ENCODE results near the gene TOB1. TPM values are rescaled to one million over a fixed set of nuclear protein-coding genes. Genes with fewer than 3 reads are reported as not detected.

TOB1 gene
- total and polyA plus RNA-seq, 9 of the 15 experiments (the other 6 are each of a cell fraction or from before 2014, with no cell fraction given), result 4.8 to 63.7 (median 13.2) TPM

DNA sequence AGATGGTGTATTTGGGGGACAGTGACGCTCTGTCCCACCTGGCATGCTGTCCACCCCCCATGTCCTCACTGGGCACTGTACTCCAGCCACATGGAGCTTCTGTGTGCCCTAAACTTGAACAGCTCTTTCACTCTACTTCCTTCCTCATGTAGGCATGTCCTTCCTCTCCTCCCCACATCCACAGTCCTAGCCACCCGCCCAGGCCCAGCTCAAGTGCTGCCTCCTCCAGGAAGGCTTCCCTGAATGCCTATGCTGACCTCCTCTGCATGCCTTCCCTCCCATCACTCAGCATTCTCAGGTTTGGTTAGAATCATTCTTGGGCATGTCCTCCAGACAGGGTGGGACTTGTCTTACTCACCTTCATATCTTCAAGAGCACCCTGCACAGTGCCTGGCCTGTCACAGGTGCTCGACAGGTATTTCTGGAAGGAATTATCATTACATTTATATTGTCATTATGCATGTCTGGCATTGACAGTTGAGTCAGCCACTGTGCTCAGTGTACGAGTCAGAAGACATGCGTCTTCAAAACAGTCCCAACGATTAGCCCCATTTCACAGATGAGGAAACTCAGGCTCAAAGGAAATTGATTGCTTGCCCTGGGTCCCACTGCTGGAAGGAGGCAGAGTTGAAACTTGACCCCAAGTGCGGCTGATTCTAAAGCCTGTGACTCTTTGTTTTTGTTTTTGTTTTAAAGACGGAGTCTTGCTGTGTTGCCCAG lies 42.1 kb upstream of the TOB1 start (continued):
- TF ChIP-seq, protein P1, sequence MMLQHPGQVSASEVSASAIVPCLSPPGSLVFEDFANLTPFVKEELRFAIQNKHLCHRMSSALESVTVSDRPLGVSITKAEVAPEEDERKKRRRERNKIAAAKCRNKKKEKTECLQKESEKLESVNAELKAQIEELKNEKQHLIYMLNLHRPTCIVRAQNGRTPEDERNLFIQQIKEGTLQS (IDR thresholded peaks at IDR 0.05), result no peak
- TF ChIP-seq, protein P1 (CRISPR knock-in tag; conservative IDR thresholded peaks at IDR 0.05), result no peak
- TF ChIP-seq ZNF449 (CRISPR knock-in tag; IDR thresholded peaks at IDR 0.05) (no peak), KLF13 (tag; IDR thresholded peaks at IDR 0.05; ENCODE audit: borderline replicate concordance, low read depth) (no peak), CBX1 (IDR thresholded peaks at IDR 0.05; ENCODE audit: low read depth) (0 out of 2 replicates have a peak, but pooled peaks have one; percentile 9), EHMT2 (IDR thresholded peaks at IDR 0.05) (no peak), SMARCA5 (IDR thresholded peaks at IDR 0.05) (peak; percentile 15; the same call in 1 of the 2 replicates), KDM1A (IDR thresholded peaks at IDR 0.05) (peak in 1 of 2 experiments; percentile 32; a peak in 1 of 4 replicates), SRSF3 (IDR thresholded peaks at IDR 0.05; ENCODE audit: insufficient read depth, low read length) (no peak), TBP (optimal IDR thresholded peaks at IDR 0.05; ENCODE audit: low read depth, low read length) (no peak), FOXM1 (IDR thresholded peaks at IDR 0.05; ENCODE audit: low read depth) (no peak), FOXM1 (CRISPR knock-in tag; IDR thresholded peaks at IDR 0.05; ENCODE audit: low read depth) (no peak), ADNP (tag; IDR thresholded peaks at IDR 0.05) (peak; percentile 28; the same call in 1 of the 2 replicates), CBX5 (IDR thresholded peaks at IDR 0.05; ENCODE audit: borderline replicate concordance, low read depth) (no peak), REST (IDR thresholded peaks at IDR 0.05; ENCODE audit: borderline replicate concordance) (no peak), REST (CRISPR knock-in tag; IDR thresholded peaks at IDR 0.05; ENCODE audit: low read depth) (no peak)
- TF ChIP-seq, protein P2, sequence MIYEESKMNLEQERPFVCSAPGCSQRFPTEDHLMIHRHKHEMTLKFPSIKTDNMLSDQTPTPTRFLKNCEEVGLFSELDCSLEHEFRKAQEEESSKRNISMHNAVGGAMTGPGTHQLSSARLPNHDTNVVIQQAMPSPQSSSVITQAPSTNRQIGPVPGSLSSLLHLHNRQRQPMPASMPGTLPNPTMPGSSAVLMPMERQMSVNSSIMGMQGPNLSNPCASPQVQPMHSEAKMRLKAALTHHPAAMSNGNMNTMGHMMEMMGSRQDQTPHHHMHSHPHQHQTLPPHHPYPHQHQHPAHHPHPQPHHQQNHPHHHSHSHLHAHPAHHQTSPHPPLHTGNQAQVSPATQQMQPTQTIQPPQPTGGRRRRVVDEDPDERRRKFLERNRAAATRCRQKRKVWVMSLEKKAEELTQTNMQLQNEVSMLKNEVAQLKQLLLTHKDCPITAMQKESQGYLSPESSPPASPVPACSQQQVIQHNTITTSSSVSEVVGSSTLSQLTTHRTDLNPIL (CRISPR knock-in tag; IDR thresholded peaks at IDR 0.05), result no peak

Data from K562 (cell line).